SH-SY5Y (cell line): ENCODE data around the gene CARD9.

Source experiments
- GATA2 ChIP-seq: IDR thresholded peaks from 2 replicates; pipeline ENCODE4 v1.6.1; 2011; ENCODE audit warnings: mild to moderate bottlenecking, low read depth, low read length
- GATA3 ChIP-seq: IDR thresholded peaks from 2 replicates; pipeline ENCODE4 v1.6.1; 2011; ENCODE audit warnings: low read depth, mild to moderate bottlenecking, low read length, moderate library complexity

Gene CARD9

GRCh38 chr9:136405481-136405880 lies 32.0 kb upstream of the CARD9 start:
- no peak for TF ChIP-seq GATA2
- TF ChIP-seq GATA3 = no peak

- TF ChIP-seq GATA3 = no peak
- no peak for TF ChIP-seq GATA2
Measured at GRCh38 chr9:136404801-136405136, 31.3 kb upstream of the CARD9 start.

GRCh38 chr9:136403915-136404800 lies 30.7 kb upstream of the CARD9 start:
- TF ChIP-seq GATA2 = no peak
- no peak for TF ChIP-seq GATA3

- TF ChIP-seq GATA3 (no peak), GATA2 (no peak)
Measured at GRCh38 chr9:136403538-136403914, 30.1 kb upstream of the CARD9 start.

GRCh38 chr9:136402067-136402466 lies 28.6 kb upstream of the CARD9 start:
- no peak for TF ChIP-seq GATA2
- no peak for TF ChIP-seq GATA3

- no peak for TF ChIP-seq GATA2
- TF ChIP-seq GATA3 = no peak
Measured at GRCh38 chr9:136401173-136401922, 27.9 kb upstream of the CARD9 start.

GRCh38 chr9:136400038-136400834 lies 26.8 kb upstream of the CARD9 start, which contains the start of gene SNAPC4:
Gene SNAPC4 (minus strand): TSS chr9:136400170. CDS start chr9:136398428, 1,742 bp downstream.
- TF ChIP-seq GATA2 (no peak), GATA3 (no peak)

- TF ChIP-seq GATA3 = no peak
- TF ChIP-seq GATA2 = no peak
Measured at GRCh38 chr9:136399176-136400037, 25.9 kb upstream of the CARD9 start.

GRCh38 chr9:136398286-136398685 lies 24.8 kb upstream of the CARD9 start:
- no peak for TF ChIP-seq GATA2
- no peak for TF ChIP-seq GATA3

- TF ChIP-seq GATA3 (no peak), GATA2 (no peak)
Measured at GRCh38 chr9:136397643-136398042, 24.2 kb upstream of the CARD9 start.

GRCh38 chr9:136396219-136396515 lies 22.7 kb upstream of the CARD9 start:
- TF ChIP-seq GATA3 (no peak), GATA2 (no peak)

- TF ChIP-seq GATA2 (no peak), GATA3 (no peak)
Measured at GRCh38 chr9:136395345-136396218, 22.1 kb upstream of the CARD9 start.

GRCh38 chr9:136395020-136395340 lies 21.5 kb upstream of the CARD9 start:
- TF ChIP-seq GATA3 = no peak
- no peak for TF ChIP-seq GATA2
